GM12878 (cell line): Measurements from ENCODE around the gene TREM1. TPM values are rescaled to one million over a fixed set of nuclear protein-coding genes. Genes with fewer than 3 reads are reported as not detected.

Experiments used
- ATAC-seq: fragments of 200-7000 bp; cut with Tn5 transposase; 3 replicates; pipeline ENCODE4 v1.9.1; 2020; ENCODE audit warnings: mild to moderate bottlenecking, moderate library complexity
- BruUV-seq: library from RNA; stranded (reverse); fragments of 400-500 nt; replicated peaks from 2 replicates; lab custom pipeline; 2021; lab: Mats Ljungman, UMichigan
- CTCF ChIA-PET: fragments of 300-600 bp; sonication (Branson Sonifier 250); formaldehyde crosslinking; extraction: SDS; loops from one replicate; lab custom pipeline; 2021; ENCODE audit warnings: inconsistent platforms; lab: Yijun Ruan, JAX
- POLR2A ChIA-PET: fragments of 350-600 bp; formaldehyde crosslinking; extraction: SDS; loops from one replicate; lab custom pipeline; 2021; ENCODE audit warnings: inconsistent platforms; lab: Charles Lee
- RAD21 ChIA-PET: fragments of 300-600 bp; sonication (Branson Sonifier 250); formaldehyde crosslinking; loops from one replicate; lab custom pipeline; 2023; ENCODE audit warnings: antibody characterized with exemption; ENCODE audit not compliant: unreplicated experiment; lab: Charles Lee
- SMC1A ChIA-PET: fragments of 300-600 bp; sonication (Branson Sonifier 250); formaldehyde crosslinking; loops from one replicate; lab custom pipeline; 2023; ENCODE audit not compliant: unreplicated experiment, uncharacterized antibody; lab: Charles Lee
- DNase-seq: peaks from one replicate; pipeline ENCODE4 v3.0.0-alpha.2; 2011; ENCODE audit warnings: low read depth, low spot score
- FAIRE-seq: peaks from 3 replicates; lab custom pipeline; 2011; peaks lifted over from hg19 to GRCh38; lab: Jason Lieb, UNC
- H2AFZ ChIP-seq: 2 replicates; pipeline ENCODE4 v1.6.0; 2011; ENCODE audit warnings: low read depth, low read length, control low read depth; ENCODE audit not compliant: control insufficient read depth
- H3K27ac ChIP-seq: 2 replicates; pipeline ENCODE4 v1.5.1; 2011; ENCODE audit warnings: control low read depth; ENCODE audit not compliant: control insufficient read depth, insufficient read depth
- H3K27me3 ChIP-seq, 2 experiments: replicated peaks in 1 of 2; 2 replicates each; pipeline versions ENCODE4 v1.6.0 to v1.6.1; 2011; ENCODE audit warnings: low read length in 1 of 2; ENCODE audit not compliant: control insufficient read depth in 2 of 2, insufficient read depth in 2 of 2
- H3K36me3 ChIP-seq, 2 experiments: 2 replicates each; pipeline ENCODE4 v1.5.1; 2011; ENCODE audit warnings: low read length in 1 of 2; ENCODE audit not compliant: control insufficient read depth in 2 of 2, insufficient read depth in 2 of 2
- H3K4me1 ChIP-seq: 2 replicates; pipeline ENCODE4 v1.6.1; 2011; ENCODE audit warnings: mild to moderate bottlenecking, low read length, moderate library complexity, mixed read lengths; ENCODE audit not compliant: control insufficient read depth, insufficient read depth
- H3K4me2 ChIP-seq: 2 replicates; pipeline ENCODE4 v1.6.0; 2011; ENCODE audit warnings: control low read depth; ENCODE audit not compliant: control insufficient read depth, insufficient read depth
- H3K4me3 ChIP-seq: fragments of 200-600 bp; sonication (generic); 2 replicates; pipeline ENCODE4 v1.5.1; 2016
- H3K79me2 ChIP-seq: 2 replicates; pipeline ENCODE4 v1.6.0; 2011; ENCODE audit warnings: low read length; ENCODE audit not compliant: control insufficient read depth, insufficient read depth
- H3K9ac ChIP-seq: 2 replicates; pipeline ENCODE4 v1.8.0; 2011; ENCODE audit warnings: low read length, control low read depth, mixed read lengths; ENCODE audit not compliant: control insufficient read depth, insufficient read depth
- H3K9me3 ChIP-seq: replicated peaks from 3 replicates; pipeline ENCODE4 v1.5.1; 2011; ENCODE audit warnings: mild to moderate bottlenecking, low read length; ENCODE audit not compliant: control insufficient read depth, insufficient read depth
- H4K20me1 ChIP-seq: 2 replicates; pipeline ENCODE4 v1.6.0; 2011; ENCODE audit not compliant: control insufficient read depth, insufficient read depth
- CBX3 ChIP-seq: fragments of 200-600 bp; sonication (generic); IDR thresholded peaks from 2 replicates; pipeline ENCODE4 v1.6.1; 2016; ENCODE audit warnings: low read depth, borderline replicate concordance
- CEBPB ChIP-seq, 2 experiments: fragments of 150-350 bp in 1 of 2; IDR thresholded peaks; 2 replicates each; pipeline ENCODE4 v1.6.1; 2012 to 2014; ENCODE audit warnings: low read depth in 2 of 2, low read length in 2 of 2, borderline replicate concordance in 1 of 2, inconsistent platforms in 1 of 2
- CHD2 ChIP-seq: IDR thresholded peaks from 2 replicates; pipeline ENCODE4 v1.6.1; 2011; ENCODE audit warnings: low read depth, low read length, improper control_type of control experiment, borderline replicate concordance
- CREM ChIP-seq: IDR thresholded peaks from 2 replicates; pipeline ENCODE4 v1.6.1; 2014; ENCODE audit warnings: antibody characterized with exemption, low read depth
- JUND ChIP-seq: IDR thresholded peaks from 2 replicates; pipeline ENCODE4 v1.6.1; 2012; ENCODE audit warnings: low read depth, mild to moderate bottlenecking, low read length, improper control_type of control experiment, moderate library complexity
- KAT2A ChIP-seq: conservative IDR thresholded peaks from 2 replicates; pipeline ENCODE4 v1.6.1; 2011; ENCODE audit warnings: low read depth, low read length; ENCODE audit not compliant: control insufficient read depth
- POLR2A ChIP-seq: IDR thresholded peaks from 2 replicates; pipeline ENCODE4 v1.6.1; 2011; ENCODE audit warnings: low read depth, mild to moderate bottlenecking, low read length
- SIX5 ChIP-seq: IDR thresholded peaks from 2 replicates; pipeline ENCODE4 v1.6.1; 2011; ENCODE audit warnings: mild to moderate bottlenecking, low read depth, low read length, moderate library complexity; ENCODE audit not compliant: severe bottlenecking
- WRNIP1 ChIP-seq: IDR thresholded peaks from 2 replicates; pipeline ENCODE4 v1.6.1; 2011; ENCODE audit warnings: low read depth, low read length, improper control_type of control experiment, borderline replicate concordance
- ZNF592 ChIP-seq: fragments of 450-650 bp; IDR thresholded peaks from 2 replicates; pipeline ENCODE4 v1.6.1; 2017; ENCODE audit warnings: mild to moderate bottlenecking, moderate library complexity
- ZNF622 ChIP-seq: fragments of 450-650 bp; IDR thresholded peaks from 2 replicates; pipeline ENCODE4 v1.6.1; 2017; ENCODE audit warnings: mild to moderate bottlenecking, inconsistent platforms
- ZNF687 ChIP-seq: fragments of 450-650 bp; IDR thresholded peaks from 2 replicates; pipeline ENCODE4 v1.6.1; 2017; ENCODE audit warnings: mild to moderate bottlenecking, moderate library complexity
- WGBS: methylation state at CpG from one replicate; pipeline ENCODE4 v1.1.6; 2016; ENCODE audit warnings: low lambda C conversion rate; ENCODE audit not compliant: insufficient replicate concordance, insufficient coverage; ENCODE audit errors: missing lambda C conversion rate; 5-methylcytosine and 5-hydroxymethylcytosine counted together
- in situ Hi-C: fragments of 300-500 bp; cut with MboI; formaldehyde crosslinking; loops from 9 replicates; pipeline ENCODE4 v1.14.3; 2018; ENCODE audit warnings: mixed read lengths
- intact Hi-C: fragments of 100-400 bp; cut with micrococcal nuclease; formaldehyde crosslinking; loops from one replicate; pipeline ENCODE4 v1.14.2; 2022; ENCODE audit not compliant: unreplicated experiment
- polyA plus RNA-seq, 11 experiments: library from polyadenylated mRNA; depleted of rRNA in 4 of 11; unstranded in 6 of 11; stranded (reverse) in 5 of 11; fragments of >200 nt; fragmentation: Nextera tagmentation in 4 of 11; fragmentation: Illumina TruSeq in 1 of 11; extraction: Ambion mirVana in 4 of 11; extraction: Trizol in 1 of 11; gene quantifications; 1 replicate in 1 of 11; 2 replicates in 10 of 11; pipeline versions ENCODE4 v1.2.1 to v1.2.3, GENCODE V29; 2011 to 2016; ENCODE audit warnings: inconsistent platforms in 2 of 11, missing spikeins in 2 of 11, low read depth in 1 of 11
- total RNA-seq, 4 experiments: library from RNA; depleted of rRNA in 3 of 4; stranded (reverse); fragments of >200 nt in 3 of 4; fragmentation: Illumina TruSeq in 1 of 4; extraction: Trizol in 1 of 4; gene quantifications; 2 replicates each; pipeline versions ENCODE4 v1.2.1 to v1.2.3, GENCODE V29; 2013 to 2021
- TF ChIP-seq, protein P1 (sequence below): fragments of 450-650 bp; IDR thresholded peaks from 2 replicates; pipeline ENCODE4 v1.6.1; 2016; ENCODE audit warnings: mild to moderate bottlenecking, moderate library complexity, borderline replicate concordance

TREM1 gene
- total and polyA plus RNA-seq, 10 of the 15 experiments (the other 5 are each of a cell fraction or from before 2014, with no cell fraction given): 0.09 to 2.6 (median 0.28) TPM; not detected in 2

- H3K9ac ChIP-seq: no peak within 1 kb of the TSS
- TF ChIP-seq, protein P1, sequence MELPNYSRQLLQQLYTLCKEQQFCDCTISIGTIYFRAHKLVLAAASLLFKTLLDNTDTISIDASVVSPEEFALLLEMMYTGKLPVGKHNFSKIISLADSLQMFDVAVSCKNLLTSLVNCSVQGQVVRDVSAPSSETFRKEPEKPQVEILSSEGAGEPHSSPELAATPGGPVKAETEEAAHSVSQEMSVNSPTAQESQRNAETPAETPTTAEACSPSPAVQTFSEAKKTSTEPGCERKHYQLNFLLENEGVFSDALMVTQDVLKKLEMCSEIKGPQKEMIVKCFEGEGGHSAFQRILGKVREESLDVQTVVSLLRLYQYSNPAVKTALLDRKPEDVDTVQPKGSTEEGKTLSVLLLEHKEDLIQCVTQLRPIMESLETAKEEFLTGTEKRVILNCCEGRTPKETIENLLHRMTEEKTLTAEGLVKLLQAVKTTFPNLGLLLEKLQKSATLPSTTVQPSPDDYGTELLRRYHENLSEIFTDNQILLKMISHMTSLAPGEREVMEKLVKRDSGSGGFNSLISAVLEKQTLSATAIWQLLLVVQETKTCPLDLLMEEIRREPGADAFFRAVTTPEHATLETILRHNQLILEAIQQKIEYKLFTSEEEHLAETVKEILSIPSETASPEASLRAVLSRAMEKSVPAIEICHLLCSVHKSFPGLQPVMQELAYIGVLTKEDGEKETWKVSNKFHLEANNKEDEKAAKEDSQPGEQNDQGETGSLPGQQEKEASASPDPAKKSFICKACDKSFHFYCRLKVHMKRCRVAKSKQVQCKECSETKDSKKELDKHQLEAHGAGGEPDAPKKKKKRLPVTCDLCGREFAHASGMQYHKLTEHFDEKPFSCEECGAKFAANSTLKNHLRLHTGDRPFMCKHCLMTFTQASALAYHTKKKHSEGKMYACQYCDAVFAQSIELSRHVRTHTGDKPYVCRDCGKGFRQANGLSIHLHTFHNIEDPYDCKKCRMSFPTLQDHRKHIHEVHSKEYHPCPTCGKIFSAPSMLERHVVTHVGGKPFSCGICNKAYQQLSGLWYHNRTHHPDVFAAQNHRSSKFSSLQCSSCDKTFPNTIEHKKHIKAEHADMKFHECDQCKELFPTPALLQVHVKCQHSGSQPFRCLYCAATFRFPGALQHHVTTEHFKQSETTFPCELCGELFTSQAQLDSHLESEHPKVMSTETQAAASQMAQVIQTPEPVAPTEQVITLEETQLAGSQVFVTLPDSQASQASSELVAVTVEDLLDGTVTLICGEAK: no peak
- TF ChIP-seq ZNF622: no peak
- TF ChIP-seq POLR2A: no peak
- TF ChIP-seq ZNF687: no peak
- no peak for TF ChIP-seq CEBPB (IDR thresholded peaks at IDR 0.05; ENCODE audit: borderline replicate concordance in 1 of 2, low read depth in 2 of 2, low read length in 2 of 2)
- TF ChIP-seq CHD2: no peak
- TF ChIP-seq ZNF592: no peak
- TF ChIP-seq SIX5: no peak
- no peak for TF ChIP-seq CBX3
- no peak for TF ChIP-seq JUND
- TF ChIP-seq CREM: no peak
- no peak for TF ChIP-seq KAT2A
- TF ChIP-seq WRNIP1: no peak
Measured at GRCh38 chr6:41228096-41228495, 58.4 kb downstream of the TREM1 start, which contains the start of gene TREML4. TSS of gene TREML4 (plus strand) at chr6:41228349. CDS start at chr6:41228428, 79 bp downstream.

More at GRCh38 chr6:41228096-41228495, 58.4 kb downstream of the TREM1 start, which contains the start of gene TREML4:
- Histone ChIP-seq H3K27me3 (peaks cover 0 to 3% of the 10 kb centered on the region in 2 experiments; a peak in 1 of 4 replicates), H3K36me3 (no peaks in the 10 kb centered on the region), H3K9me3 (no peaks in the 10 kb centered on the region), H3K27ac (no peak within 1 kb of the TSS), H3K4me2 (no peak within 1 kb of the TSS), H3K4me3 (no peak within 1 kb of the TSS), H3K4me1 (no peaks in the 10 kb centered on the region), H4K20me1 (no peaks in the 10 kb centered on the region), H2AFZ (no peak within 1 kb of the TSS), H3K79me2 (no peaks in the 10 kb centered on the region)
- ChIA-PET POLR2A (interaction anchor here (0.5 kb wide), 1 partner anchor 29 kb away, joined by 3 read pairs; no protein-coding TSS in a partner anchor), SMC1A (no interaction called here), CTCF (no interaction called here), RAD21 (no interaction called here)
- DNase-seq: no peak
- no TSS peak for BruUV-seq
- intact Hi-C loops (no loop called here), in situ Hi-C loops (no loop called here)
- WGBS: 26% methylated on average over 5 of the region's 5 CpGs
- no peak for ATAC-seq
- FAIRE-seq: no peak
